Esophagus squamous epithelium (tissue), 5 donors: ENCODE results near the gene TMEM40. TPM values are rescaled to one million over a fixed set of nuclear protein-coding genes. Genes with fewer than 3 reads are reported as not detected.
"Not testable (repeated sequence)": the region's sequence is repeated elsewhere in the genome, so short reads cannot be mapped to it uniquely, and the experiment has no call there.

Experiments used
- DNase-seq: peaks from one replicate; lab custom pipeline; 2025; lab: John Stamatoyannopoulos, UW
- H3K27ac ChIP-seq, 4 donors: fragments of 200-600 bp; sonication (generic); one replicate each; pipeline ENCODE4 v1.5.1; 2016 to 2019; ENCODE audit warnings: mild to moderate bottlenecking in 1 of 4
- H3K27me3 ChIP-seq, 4 donors: fragments of 200-600 bp; sonication (generic); 1 replicate in 3 of 4; 2 replicates in 1 of 4; pipeline versions ENCODE4 v1.5.1 to v1.6.0; 2017 to 2021; ENCODE audit warnings: antibody characterized with exemption in 1 of 4
- H3K36me3 ChIP-seq, 3 donors: fragments of 200-600 bp; sonication (generic); one replicate each; pipeline ENCODE4 v1.5.1; 2016 to 2019
- H3K4me1 ChIP-seq, 3 donors: fragments of 200-600 bp; sonication (generic); one replicate each; pipeline ENCODE4 v1.5.1; 2017 to 2019
- H3K4me3 ChIP-seq, 4 donors: fragments of 200-600 bp; sonication (generic); 1 replicate in 3 of 4; 2 replicates in 1 of 4; pipeline ENCODE4 v1.5.1; 2016 to 2019; ENCODE audit warnings: mild to moderate bottlenecking in 2 of 4, moderate library complexity in 1 of 4
- H3K9me3 ChIP-seq, 3 donors: fragments of 200-600 bp; sonication (generic); one replicate each; pipeline ENCODE4 v1.5.1; 2016 to 2019
- CTCF ChIP-seq, 6 experiments: fragments of 450-650 bp in 4 of 6; fragments of 200-600 bp in 2 of 6; sonication (generic) in 2 of 6; IDR thresholded peaks; one replicate each; pipeline ENCODE4 v1.5.1; 2016 to 2019; ENCODE audit warnings: antibody characterized with exemption in 6 of 6, mild to moderate bottlenecking in 4 of 6, moderate library complexity in 4 of 6
- POLR2A ChIP-seq, 4 donors: fragments of 450-650 bp; IDR thresholded peaks; one replicate each; pipeline ENCODE4 v1.6.1; 2017; ENCODE audit warnings: antibody characterized with exemption in 4 of 4, mild to moderate bottlenecking in 4 of 4, moderate library complexity in 3 of 4
- WGBS, 2 donors: methylation state at CpG; one replicate each; pipeline ENCODE4 v1.1.5; 2018; 5-methylcytosine and 5-hydroxymethylcytosine counted together
- intact Hi-C: fragments of 100-400 bp; cut with DNase I; formaldehyde crosslinking; loops from one replicate; pipeline ENCODE4 v1.15.0; 2022
- total RNA-seq, 4 donors: library from RNA; depleted of rRNA; stranded (reverse); fragments of >200 nt; gene quantifications; one replicate each; pipeline ENCODE4 v1.1.0, GENCODE V29; 2016
- donor health status: DM: yes; HTN: yes; CAD: no.

The TMEM40 gene
- total RNA-seq, 4 donors from 2014 or later = 43.9 to 79.1 (median 53.4) TPM

DNA sequence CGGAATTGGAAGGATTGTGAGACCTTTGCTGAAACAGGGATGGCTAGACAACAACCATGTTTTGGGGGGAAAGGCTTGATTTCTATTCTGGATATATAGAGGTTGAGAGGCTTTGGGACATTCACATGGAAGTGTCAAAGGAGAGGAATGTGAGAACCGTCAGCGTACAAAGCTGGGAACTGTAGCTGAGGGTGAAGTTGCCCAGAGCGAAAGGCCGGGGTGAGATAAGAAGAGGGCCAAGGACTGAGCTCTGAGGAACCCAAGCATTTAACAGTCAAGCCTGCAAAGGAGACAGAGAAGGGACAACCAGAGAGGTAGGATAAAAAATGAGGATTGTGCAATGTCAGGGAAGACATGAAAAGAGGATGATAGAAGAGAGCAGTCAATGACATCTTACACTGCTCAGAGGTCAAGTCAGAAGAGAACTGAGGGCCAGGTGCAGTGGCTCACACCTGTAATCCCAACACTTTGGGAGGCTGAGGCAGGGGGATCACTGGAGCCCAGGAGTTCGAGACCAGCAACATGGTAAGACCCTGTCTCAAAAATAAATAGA is 53.6 kb downstream of the TMEM40 start:
- DNase-seq = no peak
- TF ChIP-seq POLR2A (IDR thresholded peaks at IDR 0.05) = no peak
- no peak for TF ChIP-seq CTCF (IDR thresholded peaks at IDR 0.05)
- no peak overlapping the region for H3K27ac ChIP-seq
- H3K4me3 ChIP-seq = no peak overlapping the region
- WGBS, 2 donors = 84 to 93% methylated on average over 6 of the region's 6 CpGs
- H3K27me3 ChIP-seq = no peaks in the 10 kb centered on the region
- H3K9me3 ChIP-seq = no peaks in the 10 kb centered on the region
- no peaks in the 10 kb centered on the region for H3K36me3 ChIP-seq
- H3K4me1 ChIP-seq = peaks cover 0 to 27% (median 0%) of the 10 kb centered on the region in 3 donors
- intact Hi-C loops = loop anchor here (10.0 kb wide), 1 partner anchor 139 kb away; the partner anchor contains the start of gene RPL32

GRCh38 chr3:12702501-12702900 is 56.6 kb downstream of the TMEM40 start:
- Histone ChIP-seq H3K27me3 (no peaks in the 10 kb centered on the region), H3K4me3 (no peak overlapping the region), H3K27ac (peak overlapping the region in 3 of 4 donors; percentile 63 to 85 (median 68)), H3K9me3 (no peaks in the 10 kb centered on the region), H3K36me3 (no peaks in the 10 kb centered on the region), H3K4me1 (peaks cover 0 to 27% (median 0%) of the 10 kb centered on the region in 3 donors)
- no peak for TF ChIP-seq POLR2A (IDR thresholded peaks at IDR 0.05)
- no peak for DNase-seq
- 81 to 83% methylated on average over 3 of the region's 3 CpGs for WGBS, 2 donors
- intact Hi-C loops = loop anchor here (10.0 kb wide), 1 partner anchor 142 kb away; the partner anchor contains the start of gene RPL32

DNA sequence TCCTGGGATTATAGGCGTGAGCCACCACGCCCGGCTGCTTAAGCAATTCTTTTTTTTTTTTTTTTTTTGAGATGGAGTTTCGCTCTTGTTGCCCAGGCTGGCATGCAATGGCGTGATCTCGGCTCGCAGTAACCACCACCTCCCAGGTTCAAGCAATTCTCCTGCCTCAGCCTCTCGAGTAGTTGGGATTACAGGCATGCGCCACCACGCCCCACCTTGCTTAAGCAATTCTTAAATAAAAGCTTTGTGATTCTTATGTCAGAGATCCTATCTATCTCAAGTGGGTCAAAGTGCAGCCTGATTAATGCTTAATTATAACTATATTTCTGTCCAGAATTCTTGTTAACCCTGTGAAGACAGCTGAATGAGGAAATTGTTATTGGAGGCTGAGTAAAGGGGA is 57.5 kb downstream of the TMEM40 start:
- not testable (repeated sequence) for H3K9me3 ChIP-seq, H3K4me3 ChIP-seq, H3K36me3 ChIP-seq, DNase-seq, H3K27me3 ChIP-seq
- Histone ChIP-seq H3K27ac (peak overlapping the region in 3 of 4 donors; percentile 49 to 85 (median 63)), H3K4me1 (peaks cover 0 to 27% (median 0%) of the 10 kb centered on the region in 3 donors)
- 60 to 75% methylated on average over 7 to 10 of the region's 10 CpGs for WGBS, 2 donors
- intact Hi-C loops = loop anchor here (10.0 kb wide), 1 partner anchor 143 kb away; the partner anchor contains the start of gene RPL32

DNA sequence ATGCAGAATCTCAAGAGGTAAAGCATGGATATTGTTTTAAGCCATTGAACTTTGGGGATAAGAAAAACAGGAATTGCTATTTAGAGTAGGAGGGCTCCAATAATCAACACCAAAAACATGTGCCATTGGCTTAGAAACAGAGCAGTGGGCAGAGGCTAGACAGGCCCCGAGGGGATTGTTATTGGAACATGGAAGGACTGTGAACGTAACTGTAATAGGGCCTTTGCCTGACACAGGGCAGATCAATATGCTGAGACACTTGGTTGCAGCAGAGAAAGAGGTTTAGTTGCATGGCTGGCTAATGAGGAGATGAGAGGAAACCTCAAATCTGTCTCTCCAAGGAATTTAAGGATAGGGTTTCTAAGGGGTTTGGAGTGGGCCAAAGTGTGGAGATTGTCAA is 58.3 kb downstream of the TMEM40 start:
- Histone ChIP-seq H3K36me3 (no peaks in the 10 kb centered on the region), H3K27ac (peak overlapping the region in 1 of 4 donors; percentile 85), H3K4me1 (peaks cover 0 to 27% (median 0%) of the 10 kb centered on the region in 3 donors), H3K9me3 (no peaks in the 10 kb centered on the region), H3K27me3 (no peaks in the 10 kb centered on the region), H3K4me3 (no peak overlapping the region)
- intact Hi-C loops = loop anchor here (10.0 kb wide), 1 partner anchor 144 kb away; the partner anchor contains the start of gene RPL32
- DNase-seq = no peak
- 82 to 84% methylated on average over 2 of the region's 2 CpGs for WGBS, 2 donors
- no peak for TF ChIP-seq CTCF (IDR thresholded peaks at IDR 0.05)
- TF ChIP-seq POLR2A (IDR thresholded peaks at IDR 0.05) = no peak

DNA sequence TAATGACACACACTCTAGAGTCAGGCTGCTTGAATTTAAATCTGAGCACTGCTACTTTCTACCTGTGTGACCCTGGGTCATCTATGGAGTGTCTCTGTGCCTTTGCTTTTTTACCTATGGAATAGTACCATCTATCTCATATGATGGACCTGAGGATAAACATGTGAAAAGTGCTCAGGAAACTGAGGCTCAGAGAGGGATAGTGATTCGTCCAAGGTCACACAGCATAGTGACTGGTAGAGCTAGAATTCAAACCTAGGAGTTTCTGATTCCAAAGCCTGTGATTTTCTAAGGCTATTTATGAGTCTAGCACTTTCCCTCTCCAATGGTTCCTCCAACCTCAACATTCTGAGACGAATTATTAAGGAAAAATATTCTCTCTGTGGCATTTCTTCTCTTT is 63.1 kb downstream of the TMEM40 start:
- Histone ChIP-seq H3K4me3 (no peak overlapping the region), H3K4me1 (peaks cover 0 to 20% (median 0%) of the 10 kb centered on the region in 3 donors), H3K27me3 (no peaks in the 10 kb centered on the region), H3K27ac (no peak overlapping the region), H3K36me3 (no peaks in the 10 kb centered on the region), H3K9me3 (no peaks in the 10 kb centered on the region)
- TF ChIP-seq CTCF (IDR thresholded peaks at IDR 0.05) (no peak), POLR2A (IDR thresholded peaks at IDR 0.05) (no peak)
- intact Hi-C loops = no loop called here
- 79% methylated on average over 2 of the region's 2 CpGs for WGBS, 2 donors
- no peak for DNase-seq

- no peaks in the 10 kb centered on the region for H3K27me3 ChIP-seq
- intact Hi-C loops = no loop called here
- WGBS, 2 donors = 75 to 78% methylated on average over 3 of the region's 3 CpGs
Observed at GRCh38 chr3:12695112-12695511, 63.9 kb downstream of the TMEM40 start.

More at GRCh38 chr3:12695112-12695511, 63.9 kb downstream of the TMEM40 start:
- DNase-seq = no peak
- peak overlapping the region in 3 of 4 donors; percentile 34 to 77 (median 63) for H3K27ac ChIP-seq
- H3K4me1 ChIP-seq = peaks cover 0 to 20% (median 0%) of the 10 kb centered on the region in 3 donors
- no peaks in the 10 kb centered on the region for H3K9me3 ChIP-seq
- H3K4me3 ChIP-seq = no peak overlapping the region
- no peak for TF ChIP-seq POLR2A (IDR thresholded peaks at IDR 0.05)
- TF ChIP-seq CTCF (IDR thresholded peaks at IDR 0.05) = no peak
- no peaks in the 10 kb centered on the region for H3K36me3 ChIP-seq
